Measurements from ENCODE around the gene NIT1. TPM values are rescaled to one million over a fixed set of nuclear protein-coding genes. Genes with fewer than 3 reads are reported as not detected.

The NIT1 gene
- total RNA-seq, 4 donors from 2014 or later: 26.6 to 35.8 (median 30.2) TPM

DNA sequence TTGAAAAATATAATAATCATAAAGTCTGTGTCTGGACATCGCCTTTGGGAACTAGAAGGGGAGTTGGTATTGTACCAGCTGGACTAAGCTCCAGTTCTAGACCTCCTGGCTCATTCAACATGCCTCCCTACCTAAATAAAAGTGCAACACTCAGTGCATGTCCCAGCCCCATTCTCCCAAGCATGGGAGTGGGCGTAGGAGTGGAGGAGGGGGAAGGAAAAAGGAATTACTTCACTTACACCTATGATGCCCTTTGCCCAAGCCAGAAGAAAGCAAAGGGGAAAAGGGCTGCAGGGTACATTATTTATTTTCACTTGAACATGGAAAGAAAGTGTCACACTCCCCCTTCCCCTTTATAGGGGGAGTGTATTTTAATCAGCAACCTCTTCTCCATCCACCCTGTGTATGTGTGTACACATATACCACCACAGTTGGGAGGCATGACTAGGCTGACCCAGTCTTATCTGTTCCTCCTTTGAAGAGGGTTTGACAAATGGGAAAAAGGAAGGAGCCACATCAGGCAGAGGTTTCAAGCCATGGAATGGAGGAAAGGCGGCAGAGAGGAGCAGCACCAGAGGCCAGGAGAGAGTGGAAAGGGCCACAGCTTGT lies 3.2 kb downstream of the NIT1 start:
- DNase-seq (ENCODE audit: low spot score in 2 of 2): no peak
- 87 to 90% methylated on average over 3 of the region's 3 CpGs for WGBS, 2 donors
- intact Hi-C loops (cut with DNase I; ENCODE audit: low total_unique reads): no loop called here
- TF ChIP-seq POLR2A (IDR thresholded peaks at IDR 0.05): no peak
- TF ChIP-seq, protein P1, sequence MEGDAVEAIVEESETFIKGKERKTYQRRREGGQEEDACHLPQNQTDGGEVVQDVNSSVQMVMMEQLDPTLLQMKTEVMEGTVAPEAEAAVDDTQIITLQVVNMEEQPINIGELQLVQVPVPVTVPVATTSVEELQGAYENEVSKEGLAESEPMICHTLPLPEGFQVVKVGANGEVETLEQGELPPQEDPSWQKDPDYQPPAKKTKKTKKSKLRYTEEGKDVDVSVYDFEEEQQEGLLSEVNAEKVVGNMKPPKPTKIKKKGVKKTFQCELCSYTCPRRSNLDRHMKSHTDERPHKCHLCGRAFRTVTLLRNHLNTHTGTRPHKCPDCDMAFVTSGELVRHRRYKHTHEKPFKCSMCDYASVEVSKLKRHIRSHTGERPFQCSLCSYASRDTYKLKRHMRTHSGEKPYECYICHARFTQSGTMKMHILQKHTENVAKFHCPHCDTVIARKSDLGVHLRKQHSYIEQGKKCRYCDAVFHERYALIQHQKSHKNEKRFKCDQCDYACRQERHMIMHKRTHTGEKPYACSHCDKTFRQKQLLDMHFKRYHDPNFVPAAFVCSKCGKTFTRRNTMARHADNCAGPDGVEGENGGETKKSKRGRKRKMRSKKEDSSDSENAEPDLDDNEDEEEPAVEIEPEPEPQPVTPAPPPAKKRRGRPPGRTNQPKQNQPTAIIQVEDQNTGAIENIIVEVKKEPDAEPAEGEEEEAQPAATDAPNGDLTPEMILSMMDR (IDR thresholded peaks at IDR 0.05): no peak
- no peak overlapping the region for H3K4me3 ChIP-seq (ENCODE audit: low read depth, poor library complexity, severe bottlenecking)

- no peak for DNase-seq (ENCODE audit: low spot score in 2 of 2)
- TF ChIP-seq, protein P1 (IDR thresholded peaks at IDR 0.05): no peak
- TF ChIP-seq POLR2A (IDR thresholded peaks at IDR 0.05): no peak
- intact Hi-C loops (cut with DNase I; ENCODE audit: low total_unique reads): no loop called here
- no peak overlapping the region for H3K4me3 ChIP-seq (ENCODE audit: low read depth, poor library complexity, severe bottlenecking)
- WGBS, 2 donors: 60 to 72% methylated on average over 4 of the region's 4 CpGs
Observed at GRCh38 chr1:161121834-161122233, 3.9 kb downstream of the NIT1 start.

GRCh38 chr1:161122967-161123366 lies 5.1 kb downstream of the NIT1 start:
- no peak overlapping the region for H3K4me3 ChIP-seq (ENCODE audit: low read depth, poor library complexity, severe bottlenecking)
- intact Hi-C loops (cut with DNase I; ENCODE audit: low total_unique reads): no loop called here
- no peak for DNase-seq (ENCODE audit: low spot score in 2 of 2)
- no peak for TF ChIP-seq POLR2A (IDR thresholded peaks at IDR 0.05)
- TF ChIP-seq, protein P1 (IDR thresholded peaks at IDR 0.05): no peak
- WGBS, 2 donors: 83 to 85% methylated on average over 6 of the region's 6 CpGs

GRCh38 chr1:161127649-161128048 lies 9.7 kb downstream of the NIT1 start:
- 81 to 83% methylated on average over 2 of the region's 2 CpGs for WGBS, 2 donors
- no peak overlapping the region for H3K4me3 ChIP-seq (ENCODE audit: low read depth, poor library complexity, severe bottlenecking)
- DNase-seq (ENCODE audit: low spot score in 2 of 2): no peak
- intact Hi-C loops (cut with DNase I; ENCODE audit: low total_unique reads): no loop called here
- TF ChIP-seq, protein P1 (IDR thresholded peaks at IDR 0.05): no peak
- no peak for TF ChIP-seq POLR2A (IDR thresholded peaks at IDR 0.05)

GRCh38 chr1:161128591-161129420 lies 10.9 kb downstream of the NIT1 start:
- WGBS, 2 donors: 92 to 95% methylated on average over 4 of the region's 4 CpGs
- intact Hi-C loops (cut with DNase I; ENCODE audit: low total_unique reads): no loop called here
- no peak for DNase-seq (ENCODE audit: low spot score in 2 of 2)
- no peak overlapping the region for H3K4me3 ChIP-seq (ENCODE audit: low read depth, poor library complexity, severe bottlenecking)
- TF ChIP-seq, protein P1 (IDR thresholded peaks at IDR 0.05): no peak
- TF ChIP-seq POLR2A (IDR thresholded peaks at IDR 0.05): no peak

All from lower leg skin (tissue), 4 donors.